CD4-positive, CD25-positive, alpha-beta regulatory T cell (primary cell): Measurements from ENCODE around the gene QKI. TPM values are rescaled to one million over a fixed set of nuclear protein-coding genes. Genes with fewer than 3 reads are reported as not detected.

ENCODE experiments used
- ATAC-seq, 2 donors: fragments of 150-1000 bp; cut with Tn5 transposase; one replicate each; pipeline ENCODE4 v1.10.0; 2021; ENCODE audit warnings: low read depth in 2 of 2, moderate number of reproducible peaks in 2 of 2, moderate library complexity in 1 of 2
- DNase-seq, 3 donors: peaks; one replicate each; pipeline versions ENCODE4 v3.0.0 to v3.0.0-alpha.2; 2012 to 2022; ENCODE audit warnings: mixed read lengths in 1 of 3
- H3K27ac ChIP-seq: one replicate; pipeline ENCODE4 v1.7.0; 2013; ENCODE audit warnings: mild to moderate bottlenecking, low read length; ENCODE audit not compliant: insufficient read depth, poor library complexity, severe bottlenecking
- H3K27me3 ChIP-seq: one replicate; pipeline ENCODE4 v1.7.0; 2013; ENCODE audit warnings: low read length; ENCODE audit not compliant: control insufficient read depth, insufficient read depth
- H3K36me3 ChIP-seq: one replicate; pipeline ENCODE4 v1.7.0; 2013; ENCODE audit warnings: mild to moderate bottlenecking, low read length, moderate library complexity; ENCODE audit not compliant: control insufficient read depth, insufficient read depth
- H3K4me1 ChIP-seq: 2 replicates; pipeline ENCODE4 v1.7.0; 2013; ENCODE audit warnings: mild to moderate bottlenecking, low read length; ENCODE audit not compliant: insufficient read depth, control insufficient read depth, poor library complexity, severe bottlenecking
- H3K4me3 ChIP-seq: one replicate; pipeline ENCODE4 v1.7.0; 2013; ENCODE audit warnings: low read depth, mild to moderate bottlenecking, low read length, moderate library complexity
- H3K9me3 ChIP-seq, 2 experiments: 1 replicate in 1 of 2; 2 replicates in 1 of 2; pipeline ENCODE4 v1.7.0; 2013; ENCODE audit warnings: low read length in 2 of 2, mild to moderate bottlenecking in 1 of 2, moderate library complexity in 1 of 2; ENCODE audit not compliant: control insufficient read depth in 2 of 2
- H3K27ac Mint-ChIP-seq, 3 donors: one replicate each; pipeline ENCODE4 v1.8.0; 2020 to 2022; ENCODE audit warnings: mild to moderate bottlenecking in 3 of 3, mixed read lengths in 3 of 3, moderate library complexity in 2 of 3
- H3K27me3 Mint-ChIP-seq: one replicate; pipeline ENCODE4 v1.8.0; 2022; ENCODE audit warnings: mild to moderate bottlenecking, mixed read lengths
- H3K36me3 Mint-ChIP-seq: one replicate; pipeline ENCODE4 v1.8.0; 2020; ENCODE audit warnings: mixed read lengths
- H3K4me1 Mint-ChIP-seq, 4 donors: one replicate each; pipeline ENCODE4 v1.8.0; 2020 to 2022; ENCODE audit warnings: mixed read lengths in 4 of 4, mild to moderate bottlenecking in 1 of 4
- H3K4me3 Mint-ChIP-seq, 4 donors: one replicate each; pipeline ENCODE4 v1.8.0; 2020 to 2022; ENCODE audit warnings: mild to moderate bottlenecking in 4 of 4, mixed read lengths in 4 of 4, moderate library complexity in 3 of 4
- H3K9me3 Mint-ChIP-seq, 7 donors: one replicate each; pipeline ENCODE4 v1.8.0; 2020 to 2022; ENCODE audit warnings: mixed read lengths in 7 of 7, mild to moderate bottlenecking in 3 of 7, moderate library complexity in 2 of 7
- polyA plus RNA-seq, 4 donors: library from polyadenylated mRNA; unstranded; fragments of 300-500 nt; fragmentation: Illumina TruSeq; gene quantifications; one replicate each; pipeline ENCODE4 v1.2.3, GENCODE V29; 2021
- total RNA-seq: library from RNA; stranded (reverse); gene quantifications from one replicate; pipeline ENCODE4 v1.2.3, GENCODE V29; 2022

The QKI gene
- total and polyA plus RNA-seq, 5 donors from 2014 or later, result 10.0 to 89.7 (median 17.2) TPM

DNA sequence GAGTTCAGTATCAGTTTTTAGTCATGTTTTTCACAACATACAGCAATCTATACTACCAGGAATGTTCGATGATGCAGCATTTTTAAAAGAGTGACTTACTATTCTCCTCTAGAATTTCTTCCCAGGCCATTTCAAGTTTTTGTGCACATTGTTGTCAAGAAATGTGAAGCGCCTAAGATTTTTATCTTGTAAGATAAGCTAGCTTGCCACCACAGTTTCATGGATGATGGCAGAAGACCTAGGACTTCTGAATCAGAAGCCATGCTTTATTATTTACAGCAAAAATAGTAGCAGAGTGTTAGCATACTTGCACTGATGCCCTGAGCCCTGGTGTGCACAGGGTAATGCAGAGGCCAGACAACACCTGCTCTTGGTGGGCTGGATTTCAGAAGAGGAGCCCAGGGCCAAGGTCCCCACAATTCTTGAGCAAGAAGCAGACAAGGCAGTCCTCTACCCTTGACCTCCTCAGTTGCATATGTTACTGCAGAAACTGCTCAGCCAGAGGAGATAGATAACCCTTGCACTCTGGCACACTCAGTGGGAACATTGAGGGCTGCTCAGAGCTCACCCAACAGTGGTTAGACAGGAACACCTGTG lies 99.2 kb downstream of the QKI start:
- Mint-ChIP-seq H3K4me1 (peaks cover 5 to 26% (median 22%) of the 10 kb centered on the region in 4 donors), H3K27me3 (no peaks in the 10 kb centered on the region), H3K4me3 (no peak overlapping the region), H3K36me3 (peaks cover 4% of the 10 kb centered on the region), H3K9me3 (peaks cover 0 to 2% (median 0%) of the 10 kb centered on the region in 7 donors), H3K27ac (no peak overlapping the region)
- Histone ChIP-seq H3K27ac (no peak overlapping the region), H3K36me3 (no peaks in the 10 kb centered on the region), H3K27me3 (no peaks in the 10 kb centered on the region), H3K4me1 (no peaks in the 10 kb centered on the region), H3K9me3 (no peaks in the 10 kb centered on the region), H3K4me3 (no peak overlapping the region)
- ATAC-seq, result no peak
- no peak for DNase-seq

DNA sequence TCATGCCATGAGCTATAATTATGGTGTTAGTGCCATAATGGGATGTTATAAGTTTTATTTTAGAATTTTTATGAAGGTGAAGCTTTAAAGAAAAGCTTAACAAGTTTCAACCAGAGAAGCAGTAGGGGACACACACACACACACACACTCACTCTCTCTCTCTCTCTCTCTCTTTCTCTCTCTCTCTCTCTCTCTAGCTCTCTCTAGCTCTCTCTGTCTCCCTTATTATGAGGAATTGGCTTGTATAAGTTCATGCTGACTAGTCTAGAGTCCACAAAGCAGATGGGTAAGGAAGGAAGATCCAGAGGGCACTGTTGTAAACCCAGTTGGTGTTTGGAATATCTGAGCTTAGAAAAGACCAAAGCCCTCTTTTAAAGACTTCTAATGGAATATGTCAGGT lies 102.4 kb downstream of the QKI start:
- Mint-ChIP-seq H3K4me1 (peaks cover 8 to 40% (median 34%) of the 10 kb centered on the region in 4 donors), H3K27ac (peak overlapping the region in 1 of 3 donors; percentile 93), H3K36me3 (peaks cover 4% of the 10 kb centered on the region), H3K4me3 (no peak overlapping the region), H3K9me3 (no peaks in the 10 kb centered on the region), H3K27me3 (no peaks in the 10 kb centered on the region)
- Histone ChIP-seq H3K9me3 (no peaks in the 10 kb centered on the region), H3K27me3 (no peaks in the 10 kb centered on the region), H3K4me3 (no peak overlapping the region), H3K36me3 (no peaks in the 10 kb centered on the region), H3K27ac (no peak overlapping the region), H3K4me1 (no peaks in the 10 kb centered on the region)
- ATAC-seq, result no peak
- DNase-seq, result no peak

DNA sequence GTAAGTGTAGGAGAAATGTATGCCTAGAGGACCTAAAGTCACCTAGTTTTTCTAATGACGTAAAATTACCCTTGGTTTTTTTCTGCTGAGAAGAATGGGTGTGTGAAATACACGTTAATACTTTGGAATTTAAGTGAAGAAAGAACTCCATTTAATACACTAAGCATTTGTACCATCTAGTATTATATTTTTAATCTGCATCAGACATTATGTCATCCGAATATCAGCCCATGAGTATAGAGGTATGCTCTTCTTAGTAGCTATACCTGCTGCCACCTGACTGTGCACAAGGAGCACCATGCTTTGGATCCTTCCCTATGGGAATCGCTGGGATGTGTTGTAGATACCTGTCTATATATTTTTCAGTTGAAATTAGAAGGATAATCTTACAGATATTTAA lies 106.4 kb downstream of the QKI start:
- H3K27ac Mint-ChIP-seq, result no peak overlapping the region
- DNase-seq (no peak), ATAC-seq (no peak)
- Histone ChIP-seq H3K4me1 (no peaks in the 10 kb centered on the region), H3K27ac (no peak overlapping the region), H3K9me3 (no peaks in the 10 kb centered on the region), H3K36me3 (no peaks in the 10 kb centered on the region), H3K4me3 (no peak overlapping the region), H3K27me3 (no peaks in the 10 kb centered on the region)
- H3K36me3 Mint-ChIP-seq, result peaks cover 4% of the 10 kb centered on the region
- H3K27me3 Mint-ChIP-seq, result no peaks in the 10 kb centered on the region
- peaks cover 4 to 51% (median 37%) of the 10 kb centered on the region in 4 donors for H3K4me1 Mint-ChIP-seq
- H3K9me3 Mint-ChIP-seq, result no peaks in the 10 kb centered on the region
- H3K4me3 Mint-ChIP-seq, result no peak overlapping the region

DNA sequence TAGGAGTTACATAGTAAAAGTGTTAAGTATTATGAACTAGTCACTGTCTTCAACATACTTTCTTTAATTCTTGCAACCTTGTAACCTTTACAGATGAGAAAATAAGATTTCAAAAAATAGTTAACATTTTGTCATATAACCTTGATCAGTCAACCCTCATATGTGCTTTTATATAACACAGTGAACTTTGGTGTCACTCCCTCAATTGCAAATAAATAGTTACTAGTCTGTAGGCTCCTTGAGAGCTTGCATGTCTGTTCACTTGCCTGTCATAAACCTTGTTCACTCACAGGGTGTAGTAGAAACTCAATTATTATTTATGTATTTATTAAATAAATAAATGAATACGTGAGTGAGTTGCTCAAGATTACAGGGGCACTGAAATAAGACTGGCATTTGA lies 107.5 kb downstream of the QKI start:
- no peaks in the 10 kb centered on the region for H3K27me3 ChIP-seq
- H3K9me3 ChIP-seq, result no peaks in the 10 kb centered on the region
- Mint-ChIP-seq H3K4me1 (peaks cover 14 to 54% (median 39%) of the 10 kb centered on the region in 4 donors), H3K27ac (no peak overlapping the region), H3K4me3 (no peak overlapping the region), H3K27me3 (no peaks in the 10 kb centered on the region), H3K36me3 (peaks cover 1% of the 10 kb centered on the region), H3K9me3 (no peaks in the 10 kb centered on the region)
- ATAC-seq (no peak), DNase-seq (no peak)
- H3K4me1 ChIP-seq, result no peaks in the 10 kb centered on the region
- H3K4me3 ChIP-seq, result no peak overlapping the region
- H3K36me3 ChIP-seq, result no peaks in the 10 kb centered on the region
- H3K27ac ChIP-seq, result no peak overlapping the region

DNA sequence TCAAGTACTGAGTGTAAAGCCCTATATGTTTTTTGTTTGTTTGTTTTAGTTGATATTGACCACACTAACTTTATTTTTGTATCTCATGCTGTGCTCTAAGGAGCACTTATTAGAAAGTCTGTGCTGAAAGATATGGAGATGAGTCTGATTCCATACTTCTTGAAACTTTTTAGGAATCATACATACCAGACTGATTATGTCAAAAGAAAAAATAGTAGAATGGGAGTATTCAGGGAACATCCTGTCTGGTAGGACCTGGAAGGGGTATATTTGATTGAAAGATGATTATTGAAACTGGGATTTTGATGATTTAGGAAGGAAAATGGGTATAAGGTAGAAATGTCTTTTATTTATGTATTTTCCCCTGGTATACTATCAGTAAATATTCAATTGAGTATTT lies 111.4 kb downstream of the QKI start:
- no peaks in the 10 kb centered on the region for H3K27me3 ChIP-seq
- H3K27me3 Mint-ChIP-seq, result no peaks in the 10 kb centered on the region
- ATAC-seq (no peak), DNase-seq (no peak)
- no peak overlapping the region for H3K27ac Mint-ChIP-seq
- no peaks in the 10 kb centered on the region for H3K9me3 Mint-ChIP-seq
- no peaks in the 10 kb centered on the region for H3K4me1 ChIP-seq
- no peaks in the 10 kb centered on the region for H3K36me3 ChIP-seq
- H3K36me3 Mint-ChIP-seq, result no peaks in the 10 kb centered on the region
- no peak overlapping the region for H3K27ac ChIP-seq
- H3K4me3 Mint-ChIP-seq, result no peak overlapping the region
- no peaks in the 10 kb centered on the region for H3K9me3 ChIP-seq
- H3K4me1 Mint-ChIP-seq, result peaks cover 25 to 57% (median 39%) of the 10 kb centered on the region in 4 donors
- no peak overlapping the region for H3K4me3 ChIP-seq

DNA sequence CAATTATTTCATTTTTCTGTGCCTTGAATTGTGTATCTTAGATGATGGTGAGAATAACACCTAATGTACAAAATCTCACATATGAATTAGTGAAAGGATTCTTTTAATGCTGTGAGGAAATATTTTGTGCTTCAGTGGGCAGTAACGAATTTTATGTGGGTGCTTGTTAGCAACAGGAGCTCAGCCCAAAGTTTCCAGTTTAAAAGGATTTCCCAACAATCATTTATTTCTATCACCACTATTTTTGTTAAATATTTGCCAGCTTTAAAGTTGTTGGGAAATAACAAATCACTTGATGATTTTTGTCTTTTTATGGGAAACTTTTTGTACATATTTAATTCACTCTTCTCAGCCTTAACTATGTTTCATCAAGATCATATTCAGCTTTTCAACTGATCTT lies 111.8 kb downstream of the QKI start:
- Histone ChIP-seq H3K27me3 (no peaks in the 10 kb centered on the region), H3K27ac (no peak overlapping the region), H3K4me3 (no peak overlapping the region), H3K4me1 (peaks cover 2% of the 10 kb centered on the region), H3K36me3 (no peaks in the 10 kb centered on the region), H3K9me3 (no peaks in the 10 kb centered on the region)
- Mint-ChIP-seq H3K27me3 (no peaks in the 10 kb centered on the region), H3K4me3 (no peak overlapping the region), H3K27ac (no peak overlapping the region), H3K9me3 (no peaks in the 10 kb centered on the region), H3K36me3 (no peaks in the 10 kb centered on the region), H3K4me1 (peaks cover 26 to 60% (median 41%) of the 10 kb centered on the region in 4 donors)
- ATAC-seq, result no peak
- no peak for DNase-seq

DNA sequence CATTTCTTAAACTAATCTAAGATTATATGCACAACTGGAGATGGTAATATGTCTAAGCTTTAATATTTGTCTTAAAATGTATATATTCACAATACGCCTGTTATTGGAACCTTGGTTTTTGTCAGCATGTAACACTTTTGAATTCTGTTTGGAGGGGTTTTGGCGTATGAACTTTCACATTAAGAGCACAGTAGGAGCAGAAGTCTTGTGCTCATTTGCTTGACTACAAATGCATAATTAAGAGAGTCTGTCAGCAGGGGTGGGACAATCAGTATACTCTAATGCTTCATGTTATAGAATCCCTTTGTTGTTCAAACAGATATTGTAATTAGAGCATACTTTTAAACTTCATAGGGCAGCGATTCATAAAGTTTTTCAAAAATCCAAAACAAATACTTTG lies 112.8 kb downstream of the QKI start:
- no peak overlapping the region for H3K27ac ChIP-seq
- H3K36me3 ChIP-seq, result no peaks in the 10 kb centered on the region
- Mint-ChIP-seq H3K9me3 (no peaks in the 10 kb centered on the region), H3K4me3 (no peak overlapping the region), H3K27me3 (no peaks in the 10 kb centered on the region), H3K27ac (no peak overlapping the region), H3K36me3 (no peaks in the 10 kb centered on the region), H3K4me1 (peaks cover 30 to 63% (median 43%) of the 10 kb centered on the region in 4 donors)
- H3K4me1 ChIP-seq, result peaks cover 4% of the 10 kb centered on the region
- H3K4me3 ChIP-seq, result no peak overlapping the region
- DNase-seq, result no peak
- no peaks in the 10 kb centered on the region for H3K27me3 ChIP-seq
- H3K9me3 ChIP-seq, result no peaks in the 10 kb centered on the region
- ATAC-seq, result no peak

DNA sequence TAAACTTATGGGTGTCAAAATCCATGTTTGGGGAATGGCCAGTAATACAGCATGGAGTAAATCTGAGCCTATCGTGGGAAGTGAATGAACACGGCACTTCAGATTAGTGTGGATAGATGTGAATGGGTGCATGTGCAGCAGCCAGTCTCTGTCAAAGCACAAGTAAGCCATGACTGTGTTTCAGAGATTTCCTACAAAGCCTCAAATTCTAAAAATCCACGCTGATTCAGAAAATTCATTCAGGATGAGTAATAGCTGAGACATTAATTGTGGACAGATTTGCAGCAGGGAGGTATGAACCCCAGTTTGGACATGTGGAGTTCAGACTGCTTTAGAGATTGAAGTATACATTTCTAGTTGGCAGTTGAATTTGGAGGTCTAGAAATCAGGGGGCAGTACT lies 115.1 kb downstream of the QKI start:
- Mint-ChIP-seq H3K27ac (no peak overlapping the region), H3K4me1 (peaks cover 35 to 58% (median 39%) of the 10 kb centered on the region in 4 donors), H3K27me3 (no peaks in the 10 kb centered on the region), H3K4me3 (no peak overlapping the region), H3K9me3 (no peaks in the 10 kb centered on the region), H3K36me3 (peaks cover 3% of the 10 kb centered on the region)
- Histone ChIP-seq H3K27me3 (no peaks in the 10 kb centered on the region), H3K4me3 (no peak overlapping the region), H3K36me3 (no peaks in the 10 kb centered on the region), H3K4me1 (peaks cover 4% of the 10 kb centered on the region), H3K9me3 (no peaks in the 10 kb centered on the region), H3K27ac (no peak overlapping the region)
- DNase-seq, result no peak
- no peak for ATAC-seq
